Vagina (tissue), 2 donors: Measurements from ENCODE around the gene PLXNA3. TPM values are rescaled to one million over a fixed set of nuclear protein-coding genes. Genes with fewer than 3 reads are reported as not detected.
"Not testable (repeated sequence)": the region's sequence is repeated elsewhere in the genome, so short reads cannot be mapped to it uniquely, and the experiment has no call there.

Experiments used
- DNase-seq, 2 donors: peaks; one replicate each; pipeline ENCODE4 v3.0.0-alpha.2; 2017; ENCODE audit errors: extremely low spot score in 2 of 2
- H3K27ac ChIP-seq: fragments of 200-600 bp; sonication (generic); one replicate; pipeline ENCODE4 v1.5.1; 2019
- H3K27me3 ChIP-seq: fragments of 200-600 bp; sonication (generic); one replicate; pipeline ENCODE4 v1.5.1; 2019
- H3K36me3 ChIP-seq, 2 donors: fragments of 200-600 bp; sonication (generic); one replicate each; pipeline ENCODE4 v1.5.1; 2017 to 2019
- H3K4me1 ChIP-seq: fragments of 200-600 bp; sonication (generic); one replicate; pipeline ENCODE4 v1.5.1; 2019
- H3K4me3 ChIP-seq, 2 donors: fragments of 200-600 bp; sonication (generic); 1 replicate in 1 of 2; 2 replicates in 1 of 2; pipeline ENCODE4 v1.5.1; 2016 to 2019
- H3K9me3 ChIP-seq: fragments of 200-600 bp; sonication (generic); one replicate; pipeline ENCODE4 v1.5.1; 2019
- POLR2A ChIP-seq, 2 donors: fragments of 450-650 bp; IDR thresholded peaks; one replicate each; pipeline ENCODE4 v1.6.1; 2017; ENCODE audit warnings: antibody characterized with exemption in 2 of 2, mild to moderate bottlenecking in 2 of 2, moderate library complexity in 2 of 2
- POLR2AphosphoS5 ChIP-seq, 2 donors: sonication (generic); formaldehyde crosslinking; IDR thresholded peaks; one replicate each; pipeline ENCODE4 v1.9.0; 2017; ENCODE audit warnings: antibody characterized with exemption in 2 of 2, mild to moderate bottlenecking in 2 of 2, low read depth in 1 of 2; ENCODE audit not compliant: insufficient read depth in 1 of 2
- intact Hi-C: fragments of 100-400 bp; cut with DNase I; formaldehyde crosslinking; loops from one replicate; pipeline ENCODE4 v1.15.1; 2023
- total RNA-seq: library from RNA; depleted of rRNA; stranded (reverse); fragments of >200 nt; gene quantifications from one replicate; pipeline ENCODE4 v1.2.3, GENCODE V29; 2016
- TF ChIP-seq, protein P1 (sequence below), 3 experiments: fragments of 450-650 bp in 2 of 3; fragments of 200-600 bp in 1 of 3; sonication (generic) in 1 of 3; IDR thresholded peaks; one replicate each; pipeline ENCODE4 v1.5.1; 2017 to 2019; ENCODE audit warnings: antibody characterized with exemption in 3 of 3, mild to moderate bottlenecking in 2 of 3, moderate library complexity in 2 of 3

The PLXNA3 gene
- total RNA-seq, 1 donor from 2014 or later: 20.1 TPM

DNA sequence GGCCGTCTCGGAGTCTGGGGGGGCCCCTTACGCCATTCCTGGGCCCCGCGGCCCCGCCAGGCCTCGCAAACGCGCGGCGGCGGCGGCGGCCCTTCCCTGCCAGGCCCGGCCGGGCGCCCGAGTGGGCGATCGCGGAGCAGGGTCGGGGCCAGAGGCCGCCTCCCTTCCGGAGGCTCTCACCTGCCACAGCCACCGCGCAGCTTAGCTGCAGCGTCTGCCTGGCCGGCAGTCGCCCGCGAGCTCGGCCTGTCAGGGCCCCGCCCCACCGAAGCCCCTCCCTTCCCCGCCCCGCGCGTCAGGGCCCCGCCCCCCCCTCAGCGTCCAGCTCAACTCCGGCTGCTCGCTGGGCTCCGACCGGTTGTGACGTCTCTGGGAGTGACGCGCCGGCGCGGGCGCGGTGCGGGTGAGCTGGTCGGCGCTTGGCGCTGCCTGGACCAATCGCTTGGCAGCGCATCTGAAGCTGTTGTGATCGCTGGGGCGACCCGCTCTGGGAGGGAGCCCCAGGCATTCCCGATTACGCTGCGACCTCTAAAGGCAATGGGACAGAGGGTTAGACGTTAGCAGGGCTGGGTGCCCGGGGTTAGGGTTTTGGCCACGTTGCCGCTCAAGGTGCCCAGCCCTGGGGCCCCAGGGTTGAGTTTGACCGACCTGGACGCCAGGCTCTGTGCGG lies 32.5 kb downstream of the PLXNA3 start, which contains the start of gene SLC10A3:
Gene SLC10A3 (minus strand): TSS at position 216 of the 670 bp plus-strand sequence. CDS start 1,689 bp downstream, outside the sequence.
- peaks cover 17% of the 10 kb centered on the region for H3K4me1 ChIP-seq
- H3K27ac ChIP-seq: peak within 1 kb of the TSS; percentile 90
- DNase-seq: peak in 1 of 2 donors; percentile 96
- peak within 1 kb of the TSS; percentile 59 to 72 for H3K4me3 ChIP-seq
- intact Hi-C loops: no loop called here
- no peaks in the 10 kb centered on the region for H3K27me3 ChIP-seq
- H3K9me3 ChIP-seq: no peaks in the 10 kb centered on the region
- H3K36me3 ChIP-seq: peaks cover 0 to 4% of the 10 kb centered on the region in 2 donors
- TF ChIP-seq POLR2A (IDR thresholded peaks at IDR 0.05) (peak in 1 of 2 donors; percentile 82), POLR2AphosphoS5 (IDR thresholded peaks at IDR 0.05; ENCODE audit: insufficient read depth in 1 of 2, low read depth in 1 of 2) (peak; percentile 45 to 87)
- TF ChIP-seq, protein P1, sequence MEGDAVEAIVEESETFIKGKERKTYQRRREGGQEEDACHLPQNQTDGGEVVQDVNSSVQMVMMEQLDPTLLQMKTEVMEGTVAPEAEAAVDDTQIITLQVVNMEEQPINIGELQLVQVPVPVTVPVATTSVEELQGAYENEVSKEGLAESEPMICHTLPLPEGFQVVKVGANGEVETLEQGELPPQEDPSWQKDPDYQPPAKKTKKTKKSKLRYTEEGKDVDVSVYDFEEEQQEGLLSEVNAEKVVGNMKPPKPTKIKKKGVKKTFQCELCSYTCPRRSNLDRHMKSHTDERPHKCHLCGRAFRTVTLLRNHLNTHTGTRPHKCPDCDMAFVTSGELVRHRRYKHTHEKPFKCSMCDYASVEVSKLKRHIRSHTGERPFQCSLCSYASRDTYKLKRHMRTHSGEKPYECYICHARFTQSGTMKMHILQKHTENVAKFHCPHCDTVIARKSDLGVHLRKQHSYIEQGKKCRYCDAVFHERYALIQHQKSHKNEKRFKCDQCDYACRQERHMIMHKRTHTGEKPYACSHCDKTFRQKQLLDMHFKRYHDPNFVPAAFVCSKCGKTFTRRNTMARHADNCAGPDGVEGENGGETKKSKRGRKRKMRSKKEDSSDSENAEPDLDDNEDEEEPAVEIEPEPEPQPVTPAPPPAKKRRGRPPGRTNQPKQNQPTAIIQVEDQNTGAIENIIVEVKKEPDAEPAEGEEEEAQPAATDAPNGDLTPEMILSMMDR (IDR thresholded peaks at IDR 0.05): no peak

DNA sequence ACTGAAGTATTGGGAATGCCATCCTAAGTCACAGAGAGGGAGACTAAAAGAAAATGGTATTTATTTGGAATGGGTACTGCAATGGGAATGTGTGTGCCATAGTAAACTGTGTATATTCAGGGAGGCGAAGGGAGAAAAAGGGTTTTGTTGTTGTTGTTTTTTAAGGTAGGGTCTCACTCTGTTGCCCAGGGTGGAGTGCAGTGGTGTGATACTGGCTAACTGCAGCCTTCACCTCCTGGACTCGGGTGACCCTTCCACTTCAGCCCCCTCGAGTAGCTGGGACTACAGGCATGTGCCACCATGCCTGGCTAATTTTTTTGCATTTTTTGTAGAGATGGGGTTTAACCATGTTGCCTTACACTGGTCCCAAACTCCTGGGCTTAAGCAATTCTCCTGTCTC lies 36.6 kb downstream of the PLXNA3 start:
- no peak for DNase-seq
- no peak for TF ChIP-seq POLR2AphosphoS5 (IDR thresholded peaks at IDR 0.05; ENCODE audit: insufficient read depth in 1 of 2, low read depth in 1 of 2)
- TF ChIP-seq POLR2A (IDR thresholded peaks at IDR 0.05): no peak
- TF ChIP-seq, protein P1 (IDR thresholded peaks at IDR 0.05): no peak
- Histone ChIP-seq H3K9me3 (no peaks in the 10 kb centered on the region), H3K4me1 (peaks cover 4% of the 10 kb centered on the region), H3K27me3 (no peaks in the 10 kb centered on the region), H3K4me3 (no peak overlapping the region), H3K36me3 (no peaks in the 10 kb centered on the region), H3K27ac (no peak overlapping the region)
- intact Hi-C loops: no loop called here

DNA sequence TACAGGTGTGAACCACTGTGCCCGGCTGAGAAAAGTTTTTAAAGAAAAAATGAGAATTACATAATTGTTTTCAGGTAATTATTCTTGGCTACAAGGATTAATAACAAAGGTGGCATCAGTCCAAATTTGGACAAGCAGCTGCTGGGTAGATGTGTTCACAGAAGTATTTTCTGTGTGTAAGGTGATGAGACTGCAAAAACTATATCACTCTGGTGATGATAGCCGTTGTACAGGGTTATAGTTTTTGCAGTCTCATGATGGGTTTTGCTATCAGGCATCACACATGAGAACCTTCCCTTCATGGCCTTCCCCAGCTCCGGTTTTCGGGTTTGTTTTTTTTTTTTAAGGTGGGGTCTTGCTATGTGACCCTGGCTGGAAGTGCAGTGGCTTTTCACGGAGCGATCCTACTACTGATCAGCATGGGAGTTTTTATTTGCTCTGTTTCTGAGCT lies 37.4 kb downstream of the PLXNA3 start:
- H3K9me3 ChIP-seq: no peaks in the 10 kb centered on the region
- no peak for DNase-seq
- no peak overlapping the region for H3K4me3 ChIP-seq
- no peak for TF ChIP-seq POLR2A (IDR thresholded peaks at IDR 0.05)
- intact Hi-C loops: no loop called here
- no peaks in the 10 kb centered on the region for H3K4me1 ChIP-seq
- H3K36me3 ChIP-seq: no peaks in the 10 kb centered on the region
- no peak overlapping the region for H3K27ac ChIP-seq
- no peaks in the 10 kb centered on the region for H3K27me3 ChIP-seq

DNA sequence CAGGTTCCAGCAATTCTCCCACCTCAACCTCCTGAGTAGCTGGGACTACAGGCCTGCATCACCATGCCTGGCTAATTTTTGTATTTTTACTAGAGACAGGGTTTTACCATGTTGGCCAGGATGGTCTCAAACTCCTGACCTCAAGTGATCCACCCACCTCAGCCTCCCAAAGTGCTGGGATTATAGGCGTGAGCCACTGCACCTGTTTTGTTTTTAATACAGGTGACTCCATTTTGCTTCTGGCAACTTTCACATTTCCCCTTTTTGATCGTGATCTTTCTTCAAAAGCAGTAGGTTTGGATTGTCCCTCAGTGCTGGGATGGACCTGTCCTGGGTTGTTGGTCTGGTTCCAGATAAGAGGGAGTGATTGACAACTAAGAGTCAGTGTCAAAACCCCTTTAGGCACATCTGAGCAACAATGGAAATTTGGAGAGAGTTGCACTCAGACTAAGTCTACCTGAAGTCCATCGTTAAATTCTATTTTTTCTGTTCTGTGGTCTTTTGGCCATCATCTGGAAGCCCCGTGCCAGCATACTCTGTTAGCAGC lies 38.6 kb downstream of the PLXNA3 start:
- DNase-seq, H3K36me3 ChIP-seq, intact Hi-C loops, H3K27ac ChIP-seq, H3K4me3 ChIP-seq, H3K27me3 ChIP-seq, H3K9me3 ChIP-seq, H3K4me1 ChIP-seq: not testable (repeated sequence)

DNA sequence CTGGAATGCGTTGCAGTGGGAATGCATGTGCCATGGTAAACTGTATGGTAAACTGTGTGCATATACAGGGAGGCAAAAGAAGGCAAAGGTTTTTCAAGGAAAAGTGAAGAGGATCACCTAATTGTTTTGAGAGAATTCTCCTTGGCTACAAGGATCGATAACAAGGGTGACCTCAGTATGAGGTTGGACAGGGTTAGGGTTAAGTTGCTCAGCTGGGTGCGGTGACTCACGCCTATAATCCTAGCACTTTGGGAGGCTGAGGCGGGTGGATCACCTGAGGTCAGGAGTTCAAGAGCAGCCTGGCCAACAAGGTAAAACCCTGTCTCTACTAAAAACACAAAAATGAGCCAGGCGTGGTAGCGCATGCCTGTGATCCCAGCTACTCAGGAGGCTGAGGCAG lies 43.3 kb downstream of the PLXNA3 start:
- H3K27ac ChIP-seq, H3K36me3 ChIP-seq, H3K4me1 ChIP-seq, intact Hi-C loops, H3K27me3 ChIP-seq, DNase-seq, H3K4me3 ChIP-seq, H3K9me3 ChIP-seq: not testable (repeated sequence)

DNA sequence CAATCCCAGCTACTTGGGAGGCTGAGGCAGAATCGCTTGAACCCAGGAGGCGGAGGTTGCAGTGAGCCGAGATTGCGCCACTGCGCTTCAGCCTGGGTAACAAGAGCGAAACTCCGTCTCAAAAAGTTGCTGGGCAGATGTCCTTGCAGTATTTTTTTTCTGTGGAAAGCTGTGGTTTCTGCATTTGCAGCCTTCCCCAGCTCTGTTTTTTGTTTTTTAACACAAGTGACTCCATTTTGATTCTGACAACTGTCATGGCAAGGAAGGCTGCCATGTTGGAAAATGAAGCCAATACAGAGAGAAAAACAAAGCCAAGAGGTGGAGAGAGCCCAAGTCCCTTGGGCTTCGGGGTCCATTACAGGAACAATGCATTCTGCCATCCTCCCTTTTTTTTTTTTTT lies 44.0 kb downstream of the PLXNA3 start:
- Histone ChIP-seq H3K27ac (no peak overlapping the region), H3K36me3 (no peaks in the 10 kb centered on the region), H3K9me3 (no peaks in the 10 kb centered on the region), H3K4me1 (no peaks in the 10 kb centered on the region), H3K4me3 (no peak overlapping the region), H3K27me3 (no peaks in the 10 kb centered on the region)
- no peak for DNase-seq
- intact Hi-C loops: no loop called here
- TF ChIP-seq, protein P1 (IDR thresholded peaks at IDR 0.05): no peak
- TF ChIP-seq POLR2A (IDR thresholded peaks at IDR 0.05) (no peak), POLR2AphosphoS5 (IDR thresholded peaks at IDR 0.05; ENCODE audit: insufficient read depth in 1 of 2, low read depth in 1 of 2) (no peak)
